Testis (tissue), 3 donors: ENCODE measurements around the gene PCBP3. TPM values are rescaled to one million over a fixed set of nuclear protein-coding genes. Genes with fewer than 3 reads are reported as not detected.

Source experiments
- DNase-seq: peaks from one replicate; pipeline ENCODE4 v3.0.0-alpha.2; 2019
- H3K27ac ChIP-seq, 2 donors: fragments of 200-600 bp; sonication (generic); one replicate each; pipeline ENCODE4 v1.5.1; 2019
- H3K27me3 ChIP-seq: fragments of 200-600 bp; sonication (generic); one replicate; pipeline ENCODE4 v1.5.1; 2019
- H3K36me3 ChIP-seq: fragments of 200-600 bp; sonication (generic); one replicate; pipeline ENCODE4 v1.5.1; 2017; ENCODE audit warnings: low read depth; ENCODE audit errors: missing control alignments
- H3K4me1 ChIP-seq: fragments of 200-600 bp; sonication (generic); one replicate; pipeline ENCODE4 v1.5.1; 2019
- H3K4me3 ChIP-seq, 2 donors: fragments of 200-600 bp; sonication (generic); one replicate each; pipeline ENCODE4 v1.5.1; 2017 to 2019
- H3K9me3 ChIP-seq: fragments of 200-600 bp; sonication (generic); one replicate; pipeline ENCODE4 v1.5.1; 2017
- CTCF ChIP-seq, 3 experiments: fragments of 450-650 bp in 2 of 3; fragments of 200-600 bp in 1 of 3; sonication (generic) in 1 of 3; IDR thresholded peaks; one replicate each; pipeline ENCODE4 v1.5.1; 2016 to 2019; ENCODE audit warnings: antibody characterized with exemption in 3 of 3, mild to moderate bottlenecking in 2 of 3, moderate library complexity in 1 of 3
- POLR2A ChIP-seq: fragments of 450-650 bp; IDR thresholded peaks from one replicate; pipeline ENCODE4 v1.6.1; 2017; ENCODE audit warnings: antibody characterized with exemption, mild to moderate bottlenecking, moderate library complexity
- WGBS, 2 donors: methylation state at CpG; one replicate each; pipeline ENCODE4 v1.1.5; 2018; 5-methylcytosine and 5-hydroxymethylcytosine counted together
- intact Hi-C: fragments of 100-400 bp; cut with DNase I; formaldehyde crosslinking; loops from one replicate; pipeline ENCODE4 v1.15.1; 2023; ENCODE audit warnings: low total_unique reads
- polyA plus RNA-seq: library from polyadenylated mRNA; stranded (reverse); fragments of 350-450 nt; fragmentation: Illumina TruSeq; extraction: RNeasy Lipid Tissue Mini Kit (QIAGEN cat#74804); gene quantifications from one replicate; pipeline ENCODE4 v1.2.3, GENCODE V29; 2014; ENCODE audit warnings: low read depth, low replicate concordance; ENCODE audit not compliant: insufficient read depth
- total RNA-seq, 2 donors: library from RNA; depleted of rRNA; stranded (reverse); fragments of >200 nt; gene quantifications; one replicate each; pipeline ENCODE4 v1.2.3, GENCODE V29; 2016

Gene PCBP3
- total and polyA plus RNA-seq, 3 donors from 2014 or later = 35.7 to 58.3 (median 38.0) TPM

- Histone ChIP-seq H3K4me1 (no peaks in the 10 kb centered on the region), H3K4me3 (no peak overlapping the region), H3K27ac (no peak overlapping the region), H3K27me3 (no peaks in the 10 kb centered on the region), H3K36me3 (no peaks in the 10 kb centered on the region), H3K9me3 (no peaks in the 10 kb centered on the region)
- TF ChIP-seq POLR2A = no peak
- TF ChIP-seq CTCF (IDR thresholded peaks at IDR 0.05) = no peak
- 92 to 93% methylated on average over 10 of the region's 10 CpGs for WGBS, 2 donors
- intact Hi-C loops = no loop called here
- no peak for DNase-seq
Measured at GRCh38 chr21:45724994-45725843, 81.7 kb downstream of the PCBP3 start.

- no peaks in the 10 kb centered on the region for H3K36me3 ChIP-seq
- no peak overlapping the region for H3K4me3 ChIP-seq
- no peak for DNase-seq
- H3K27me3 ChIP-seq = no peaks in the 10 kb centered on the region
- H3K9me3 ChIP-seq = no peaks in the 10 kb centered on the region
- TF ChIP-seq POLR2A (no peak), CTCF (IDR thresholded peaks at IDR 0.05) (no peak)
- intact Hi-C loops = no loop called here
- H3K4me1 ChIP-seq = no peaks in the 10 kb centered on the region
- no peak overlapping the region for H3K27ac ChIP-seq
- 93 to 98% methylated on average over 5 to 7 of the region's 7 CpGs for WGBS, 2 donors
Measured at GRCh38 chr21:45725844-45726200, 82.3 kb downstream of the PCBP3 start.

GRCh38 chr21:45726438-45726837 is 82.9 kb downstream of the PCBP3 start:
- TF ChIP-seq POLR2A (no peak), CTCF (IDR thresholded peaks at IDR 0.05) (no peak)
- H3K4me3 ChIP-seq = no peak overlapping the region
- intact Hi-C loops = no loop called here
- H3K27me3 ChIP-seq = no peaks in the 10 kb centered on the region
- H3K27ac ChIP-seq = no peak overlapping the region
- no peaks in the 10 kb centered on the region for H3K36me3 ChIP-seq
- WGBS, 2 donors = 87 to 92% methylated on average over 8 to 10 of the region's 10 CpGs
- no peak for DNase-seq
- no peaks in the 10 kb centered on the region for H3K9me3 ChIP-seq
- H3K4me1 ChIP-seq = no peaks in the 10 kb centered on the region

GRCh38 chr21:45727390-45727789 is 83.9 kb downstream of the PCBP3 start:
- Histone ChIP-seq H3K27ac (no peak overlapping the region), H3K9me3 (no peaks in the 10 kb centered on the region), H3K36me3 (no peaks in the 10 kb centered on the region), H3K4me1 (no peaks in the 10 kb centered on the region), H3K27me3 (no peaks in the 10 kb centered on the region), H3K4me3 (no peak overlapping the region)
- no peak for DNase-seq
- intact Hi-C loops = no loop called here
- 89 to 92% methylated on average over 2 of the region's 2 CpGs for whole genome bisulfite sequencing, 2 donors
- TF ChIP-seq POLR2A (no peak), CTCF (IDR thresholded peaks at IDR 0.05) (no peak)
